HepG2 (cell line): Measurements from ENCODE around the gene CNGA3. TPM values are rescaled to one million over a fixed set of nuclear protein-coding genes. Genes with fewer than 3 reads are reported as not detected.

Experiments used
- ELF1 ChIP-seq: sonication (generic); formaldehyde crosslinking; IDR thresholded peaks from 2 replicates; pipeline ENCODE4 v1.4.0; 2020; ENCODE audit warnings: missing genetic modification reagents
- HNRNPL ChIP-seq: fragments of 200-400 bp; formaldehyde crosslinking; IDR thresholded peaks from 2 replicates; pipeline ENCODE4 v1.6.1; 2017; ENCODE audit warnings: mild to moderate bottlenecking, low read depth, low read length
- IRF2 ChIP-seq: IDR thresholded peaks from 2 replicates; pipeline ENCODE4 v1.6.1; 2018; ENCODE audit warnings: missing genetic modification reagents, missing compliant biosample characterization
- KDM4B ChIP-seq: sonication (generic); formaldehyde crosslinking; IDR thresholded peaks from 2 replicates; pipeline ENCODE4 v1.4.0; 2020; ENCODE audit warnings: missing genetic modification reagents
- KMT2A ChIP-seq: sonication (generic); formaldehyde crosslinking; IDR thresholded peaks from 2 replicates; pipeline ENCODE4 v1.4.0; 2020; ENCODE audit warnings: missing genetic modification reagents
- POLR2A ChIP-seq, 2 experiments: IDR thresholded peaks; 2 replicates each; pipeline ENCODE4 v1.6.1; 2011; ENCODE audit warnings: low read depth in 2 of 2, low read length in 2 of 2, mild to moderate bottlenecking in 1 of 2, moderate library complexity in 1 of 2; ENCODE audit not compliant: insufficient read depth in 1 of 2
- PPARG ChIP-seq: conservative IDR thresholded peaks from 2 replicates; pipeline ENCODE4 v1.6.1; 2016; ENCODE audit warnings: missing biosample characterization, missing genetic modification reagents
- SALL1 ChIP-seq: sonication (generic); formaldehyde crosslinking; IDR thresholded peaks from 2 replicates; pipeline ENCODE4 v1.8.0; 2022; ENCODE audit warnings: mild to moderate bottlenecking, missing genetic modification reagents
- SETDB1 ChIP-seq: sonication (generic); formaldehyde crosslinking; IDR thresholded peaks from 2 replicates; pipeline ENCODE4 v1.5.1; 2020; ENCODE audit warnings: missing genetic modification reagents, mild to moderate bottlenecking, borderline replicate concordance
- SIX1 ChIP-seq: sonication (generic); formaldehyde crosslinking; IDR thresholded peaks from 2 replicates; pipeline ENCODE4 v1.4.0; 2020; ENCODE audit warnings: missing genetic modification reagents, borderline replicate concordance
- THAP11 ChIP-seq: IDR thresholded peaks from 2 replicates; pipeline ENCODE4 v1.6.1; 2016; ENCODE audit warnings: missing biosample characterization, missing genetic modification reagents
- YY1 ChIP-seq: IDR thresholded peaks from 2 replicates; pipeline ENCODE4 v1.6.1; 2011; ENCODE audit warnings: low read length, low read depth, moderate library complexity, mild to moderate bottlenecking; ENCODE audit not compliant: insufficient read depth, insufficient replicate concordance
- ZBTB8A ChIP-seq: sonication (generic); formaldehyde crosslinking; IDR thresholded peaks from 2 replicates; pipeline ENCODE4 v1.4.0; 2020; ENCODE audit warnings: mild to moderate bottlenecking, low read depth, missing genetic modification reagents, borderline replicate concordance
- ZNF136 ChIP-seq: sonication (generic); formaldehyde crosslinking; IDR thresholded peaks from 2 replicates; pipeline ENCODE4 v1.8.1; 2022; ENCODE audit warnings: low read depth, mild to moderate bottlenecking, moderate library complexity, missing genetic modification reagents
- ZNF501 ChIP-seq: sonication (generic); formaldehyde crosslinking; IDR thresholded peaks from 2 replicates; pipeline ENCODE4 v1.5.1; 2020; ENCODE audit warnings: mild to moderate bottlenecking, moderate library complexity, missing genetic modification reagents
- ZNF782 ChIP-seq: sonication (generic); formaldehyde crosslinking; IDR thresholded peaks from 2 replicates; pipeline ENCODE4 v1.4.0; 2020; ENCODE audit warnings: missing genetic modification reagents, mild to moderate bottlenecking, borderline replicate concordance
- polyA plus RNA-seq, 8 experiments: library from polyadenylated mRNA; depleted of rRNA in 3 of 8; stranded (reverse) in 7 of 8; unstranded in 1 of 8; fragments of >200 nt; fragmentation: Illumina TruSeq in 4 of 8; extraction: Trizol in 4 of 8; gene quantifications; 2 replicates each; pipeline versions ENCODE4 v1.2.1 to v1.2.3, GENCODE V29; 2011 to 2016; ENCODE audit warnings: low read depth in 4 of 8, missing spikeins in 1 of 8, mixed read lengths in 1 of 8; ENCODE audit not compliant: insufficient read depth in 1 of 8
- total RNA-seq, 5 experiments: library from RNA; depleted of rRNA; stranded (reverse); fragments of >200 nt; fragmentation: Illumina TruSeq; extraction: Trizol; gene quantifications; 2 replicates each; pipeline ENCODE4 v1.2.3, GENCODE V29; 2016; ENCODE audit warnings: low read depth in 1 of 5
- TF ChIP-seq, protein P1 (sequence below): sonication (generic); formaldehyde crosslinking; IDR thresholded peaks from 2 replicates; pipeline ENCODE4 v1.4.0; 2020; ENCODE audit warnings: missing genetic modification reagents
- TF ChIP-seq, protein P2 (sequence below): sonication (generic); IDR thresholded peaks from 2 replicates; pipeline ENCODE4 v1.6.1; 2016; ENCODE audit warnings: low read depth, borderline replicate concordance
- TF ChIP-seq, protein P3 (sequence below), 2 experiments: sonication (generic) in 1 of 2; formaldehyde crosslinking in 1 of 2; IDR thresholded peaks; 2 replicates each; pipeline versions ENCODE4 v1.4.0 to v1.6.1; 2016 to 2020; ENCODE audit warnings: borderline replicate concordance in 1 of 2, low read depth in 1 of 2, mild to moderate bottlenecking in 1 of 2, missing genetic modification reagents in 1 of 2
- TF ChIP-seq, protein P4 (sequence below), 2 experiments: sonication (generic) in 1 of 2; formaldehyde crosslinking in 1 of 2; IDR thresholded peaks; 2 replicates each; pipeline versions ENCODE4 v1.4.0 to v1.6.1; 2018 to 2020; ENCODE audit warnings: missing genetic modification reagents in 2 of 2, borderline replicate concordance in 1 of 2, low read depth in 1 of 2, mild to moderate bottlenecking in 1 of 2, missing biosample characterization in 1 of 2

Gene CNGA3
- total and polyA plus RNA-seq, 2 of the 13 experiments (the other 11 are each of a cell fraction or from before 2014, with no cell fraction given), result not detected

DNA sequence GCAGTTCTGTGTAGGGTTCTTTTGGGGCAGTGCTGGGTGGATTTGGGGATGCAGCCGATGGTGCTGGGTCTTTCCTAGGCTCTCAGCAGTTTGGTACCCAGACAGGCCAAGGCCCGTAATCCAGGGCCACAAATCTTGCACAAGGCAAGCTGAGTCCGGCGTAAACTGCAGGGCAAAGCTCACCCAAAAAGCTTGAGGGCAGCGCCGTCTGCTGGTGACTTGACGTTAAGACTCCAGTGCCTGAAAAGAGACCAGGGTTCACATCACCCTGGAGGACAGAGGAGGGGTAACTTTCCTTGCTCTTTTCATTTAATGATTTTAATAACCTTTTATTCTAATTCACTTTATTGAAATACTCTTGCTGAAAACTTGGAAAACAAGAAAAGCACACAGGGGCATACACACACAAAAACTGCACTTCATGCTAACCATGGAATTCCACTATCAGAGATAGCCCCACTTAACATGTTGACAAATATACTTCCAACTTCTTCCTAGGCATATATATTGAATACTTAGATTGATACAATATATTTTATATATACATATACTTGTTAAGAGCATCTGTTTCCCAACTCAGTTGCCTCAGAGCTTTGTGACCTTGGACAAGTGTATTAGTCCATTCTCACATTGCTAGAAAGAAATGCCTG, 38.9 kb downstream of the CNGA3 start (continued):
- TF ChIP-seq, protein P1, sequence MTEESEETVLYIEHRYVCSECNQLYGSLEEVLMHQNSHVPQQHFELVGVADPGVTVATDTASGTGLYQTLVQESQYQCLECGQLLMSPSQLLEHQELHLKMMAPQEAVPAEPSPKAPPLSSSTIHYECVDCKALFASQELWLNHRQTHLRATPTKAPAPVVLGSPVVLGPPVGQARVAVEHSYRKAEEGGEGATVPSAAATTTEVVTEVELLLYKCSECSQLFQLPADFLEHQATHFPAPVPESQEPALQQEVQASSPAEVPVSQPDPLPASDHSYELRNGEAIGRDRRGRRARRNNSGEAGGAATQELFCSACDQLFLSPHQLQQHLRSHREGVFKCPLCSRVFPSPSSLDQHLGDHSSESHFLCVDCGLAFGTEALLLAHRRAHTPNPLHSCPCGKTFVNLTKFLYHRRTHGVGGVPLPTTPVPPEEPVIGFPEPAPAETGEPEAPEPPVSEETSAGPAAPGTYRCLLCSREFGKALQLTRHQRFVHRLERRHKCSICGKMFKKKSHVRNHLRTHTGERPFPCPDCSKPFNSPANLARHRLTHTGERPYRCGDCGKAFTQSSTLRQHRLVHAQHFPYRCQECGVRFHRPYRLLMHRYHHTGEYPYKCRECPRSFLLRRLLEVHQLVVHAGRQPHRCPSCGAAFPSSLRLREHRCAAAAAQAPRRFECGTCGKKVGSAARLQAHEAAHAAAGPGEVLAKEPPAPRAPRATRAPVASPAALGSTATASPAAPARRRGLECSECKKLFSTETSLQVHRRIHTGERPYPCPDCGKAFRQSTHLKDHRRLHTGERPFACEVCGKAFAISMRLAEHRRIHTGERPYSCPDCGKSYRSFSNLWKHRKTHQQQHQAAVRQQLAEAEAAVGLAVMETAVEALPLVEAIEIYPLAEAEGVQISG (CRISPR knock-in tag), result 0 out of 2 replicates have a peak, but pooled peaks have one; percentile 40
- TF ChIP-seq SETDB1 (no peak), ZNF136 (CRISPR knock-in tag) (no peak), ZNF782 (CRISPR knock-in tag) (no peak), KMT2A (CRISPR knock-in tag) (no peak), ELF1 (no peak), HNRNPL (no peak), SALL1 (CRISPR knock-in tag) (peak; percentile 65), KDM4B (CRISPR knock-in tag) (0 out of 2 replicates have a peak, but pooled peaks have one; percentile 64), ZBTB8A (CRISPR knock-in tag) (no peak), PPARG (CRISPR knock-in tag) (0 out of 2 replicates have a peak, but pooled peaks have one; percentile 49), POLR2A (IDR thresholded peaks at IDR 0.05; ENCODE audit: insufficient read depth in 1 of 2, low read depth in 2 of 2, low read length in 2 of 2) (no peak), YY1 (no peak), THAP11 (CRISPR knock-in tag) (0 out of 2 replicates have a peak, but pooled peaks have one; percentile 21), ZNF501 (CRISPR knock-in tag) (no peak), IRF2 (peak; percentile 38; the same call in 1 of the 2 replicates), SIX1 (CRISPR knock-in tag) (no peak)
- TF ChIP-seq, protein P2, sequence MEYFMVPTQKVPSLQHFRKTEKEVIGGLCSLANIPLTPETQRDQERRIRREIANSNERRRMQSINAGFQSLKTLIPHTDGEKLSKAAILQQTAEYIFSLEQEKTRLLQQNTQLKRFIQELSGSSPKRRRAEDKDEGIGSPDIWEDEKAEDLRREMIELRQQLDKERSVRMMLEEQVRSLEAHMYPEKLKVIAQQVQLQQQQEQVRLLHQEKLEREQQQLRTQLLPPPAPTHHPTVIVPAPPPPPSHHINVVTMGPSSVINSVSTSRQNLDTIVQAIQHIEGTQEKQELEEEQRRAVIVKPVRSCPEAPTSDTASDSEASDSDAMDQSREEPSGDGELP, result no peak
- TF ChIP-seq, protein P3, sequence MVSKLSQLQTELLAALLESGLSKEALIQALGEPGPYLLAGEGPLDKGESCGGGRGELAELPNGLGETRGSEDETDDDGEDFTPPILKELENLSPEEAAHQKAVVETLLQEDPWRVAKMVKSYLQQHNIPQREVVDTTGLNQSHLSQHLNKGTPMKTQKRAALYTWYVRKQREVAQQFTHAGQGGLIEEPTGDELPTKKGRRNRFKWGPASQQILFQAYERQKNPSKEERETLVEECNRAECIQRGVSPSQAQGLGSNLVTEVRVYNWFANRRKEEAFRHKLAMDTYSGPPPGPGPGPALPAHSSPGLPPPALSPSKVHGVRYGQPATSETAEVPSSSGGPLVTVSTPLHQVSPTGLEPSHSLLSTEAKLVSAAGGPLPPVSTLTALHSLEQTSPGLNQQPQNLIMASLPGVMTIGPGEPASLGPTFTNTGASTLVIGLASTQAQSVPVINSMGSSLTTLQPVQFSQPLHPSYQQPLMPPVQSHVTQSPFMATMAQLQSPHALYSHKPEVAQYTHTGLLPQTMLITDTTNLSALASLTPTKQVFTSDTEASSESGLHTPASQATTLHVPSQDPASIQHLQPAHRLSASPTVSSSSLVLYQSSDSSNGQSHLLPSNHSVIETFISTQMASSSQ (IDR thresholded peaks at IDR 0.05; ENCODE audit: low read depth), result no peak
- TF ChIP-seq, protein P3 (CRISPR knock-in tag; IDR thresholded peaks at IDR 0.05; ENCODE audit: borderline replicate concordance), result no peak
- TF ChIP-seq, protein P4, sequence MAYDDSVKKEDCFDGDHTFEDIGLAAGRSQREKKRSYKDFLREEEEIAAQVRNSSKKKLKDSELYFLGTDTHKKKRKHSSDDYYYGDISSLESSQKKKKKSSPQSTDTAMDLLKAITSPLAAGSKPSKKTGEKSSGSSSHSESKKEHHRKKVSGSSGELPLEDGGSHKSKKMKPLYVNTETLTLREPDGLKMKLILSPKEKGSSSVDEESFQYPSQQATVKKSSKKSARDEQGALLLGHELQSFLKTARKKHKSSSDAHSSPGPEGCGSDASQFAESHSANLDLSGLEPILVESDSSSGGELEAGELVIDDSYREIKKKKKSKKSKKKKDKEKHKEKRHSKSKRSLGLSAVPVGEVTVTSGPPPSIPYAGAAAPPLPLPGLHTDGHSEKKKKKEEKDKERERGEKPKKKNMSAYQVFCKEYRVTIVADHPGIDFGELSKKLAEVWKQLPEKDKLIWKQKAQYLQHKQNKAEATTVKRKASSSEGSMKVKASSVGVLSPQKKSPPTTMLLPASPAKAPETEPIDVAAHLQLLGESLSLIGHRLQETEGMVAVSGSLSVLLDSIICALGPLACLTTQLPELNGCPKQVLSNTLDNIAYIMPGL (CRISPR knock-in tag; IDR thresholded peaks at IDR 0.05; ENCODE audit: borderline replicate concordance in 1 of 2, low read depth in 1 of 2), result peak in 1 of 2 experiments; percentile 54; a peak in 1 of 4 replicates
